22Rv1 (cell line): Measurements from ENCODE around the gene NCBP1.

Experiments used
- ZFX ChIP-seq: fragments of 450-650 bp; IDR thresholded peaks from 2 replicates; pipeline ENCODE4 v1.6.1; 2017; ENCODE audit warnings: antibody characterized with exemption, borderline replicate concordance
- TF ChIP-seq, protein P1 (sequence below): fragments of 450-650 bp; IDR thresholded peaks from 2 replicates; pipeline ENCODE4 v1.5.1; 2017; ENCODE audit warnings: mild to moderate bottlenecking

DNA sequence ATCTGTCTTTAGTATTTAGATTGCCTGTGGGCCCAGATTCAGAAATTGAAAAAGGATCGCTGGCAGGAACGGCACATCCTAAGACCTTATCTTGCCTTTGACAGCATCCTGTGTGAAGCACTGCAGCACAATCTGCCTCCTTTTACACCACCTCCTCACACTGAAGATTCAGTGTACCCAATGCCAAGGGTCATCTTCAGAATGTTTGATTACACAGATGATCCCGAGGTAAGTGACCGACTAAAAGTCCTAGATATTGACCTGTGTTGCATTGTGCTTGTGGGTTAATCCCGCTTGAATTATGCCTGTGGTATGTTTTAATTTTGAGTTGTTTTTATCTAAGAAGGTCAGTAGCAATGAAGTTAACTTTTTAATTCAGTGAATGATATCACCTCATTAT lies 14.4 kb downstream of the NCBP1 start:
- TF ChIP-seq, protein P1, sequence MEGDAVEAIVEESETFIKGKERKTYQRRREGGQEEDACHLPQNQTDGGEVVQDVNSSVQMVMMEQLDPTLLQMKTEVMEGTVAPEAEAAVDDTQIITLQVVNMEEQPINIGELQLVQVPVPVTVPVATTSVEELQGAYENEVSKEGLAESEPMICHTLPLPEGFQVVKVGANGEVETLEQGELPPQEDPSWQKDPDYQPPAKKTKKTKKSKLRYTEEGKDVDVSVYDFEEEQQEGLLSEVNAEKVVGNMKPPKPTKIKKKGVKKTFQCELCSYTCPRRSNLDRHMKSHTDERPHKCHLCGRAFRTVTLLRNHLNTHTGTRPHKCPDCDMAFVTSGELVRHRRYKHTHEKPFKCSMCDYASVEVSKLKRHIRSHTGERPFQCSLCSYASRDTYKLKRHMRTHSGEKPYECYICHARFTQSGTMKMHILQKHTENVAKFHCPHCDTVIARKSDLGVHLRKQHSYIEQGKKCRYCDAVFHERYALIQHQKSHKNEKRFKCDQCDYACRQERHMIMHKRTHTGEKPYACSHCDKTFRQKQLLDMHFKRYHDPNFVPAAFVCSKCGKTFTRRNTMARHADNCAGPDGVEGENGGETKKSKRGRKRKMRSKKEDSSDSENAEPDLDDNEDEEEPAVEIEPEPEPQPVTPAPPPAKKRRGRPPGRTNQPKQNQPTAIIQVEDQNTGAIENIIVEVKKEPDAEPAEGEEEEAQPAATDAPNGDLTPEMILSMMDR = no peak
- TF ChIP-seq ZFX = no peak
